COLO668 (cell line): ENCODE results near the gene PIP5K1B.

Source experiments
- DNase-seq: peaks from one replicate; lab custom pipeline; 2025; ENCODE audit not compliant: unreplicated experiment; lab: John Stamatoyannopoulos, UW

PIP5K1B gene

GRCh38 chr9:68733021-68733405, 28.0 kb downstream of the PIP5K1B start:
- DNase-seq, result no peak

- no peak for DNase-seq
Observed at GRCh38 chr9:68738358-68738757, 33.3 kb downstream of the PIP5K1B start.

- DNase-seq, result no peak
Observed at GRCh38 chr9:68739621-68740174, 34.7 kb downstream of the PIP5K1B start.

- DNase-seq, result no peak
Observed at GRCh38 chr9:68740561-68740960, 35.5 kb downstream of the PIP5K1B start.

GRCh38 chr9:68741234-68741633, 36.2 kb downstream of the PIP5K1B start:
- DNase-seq, result no peak

GRCh38 chr9:68741704-68742332, 36.8 kb downstream of the PIP5K1B start:
- DNase-seq, result no peak

- no peak for DNase-seq
Observed at GRCh38 chr9:68742333-68742730, 37.3 kb downstream of the PIP5K1B start.

GRCh38 chr9:68744426-68744825, 39.4 kb downstream of the PIP5K1B start:
- DNase-seq, result no peak

- no peak for DNase-seq
Observed at GRCh38 chr9:68746525-68746924, 41.5 kb downstream of the PIP5K1B start.

GRCh38 chr9:68747043-68747533, 42.0 kb downstream of the PIP5K1B start:
- DNase-seq, result no peak

GRCh38 chr9:68749135-68749534, 44.1 kb downstream of the PIP5K1B start:
- no peak for DNase-seq

GRCh38 chr9:68749579-68750159, 44.6 kb downstream of the PIP5K1B start:
- no peak for DNase-seq

GRCh38 chr9:68750255-68750654, 45.2 kb downstream of the PIP5K1B start:
- DNase-seq, result no peak

GRCh38 chr9:68750786-68751185, 45.7 kb downstream of the PIP5K1B start:
- DNase-seq, result no peak

- DNase-seq, result no peak
Observed at GRCh38 chr9:68751556-68751955, 46.5 kb downstream of the PIP5K1B start.

- no peak for DNase-seq
Observed at GRCh38 chr9:68755051-68755450, 50.0 kb downstream of the PIP5K1B start.

- no peak for DNase-seq
Observed at GRCh38 chr9:68755752-68756151, 50.7 kb downstream of the PIP5K1B start.

- no peak for DNase-seq
Observed at GRCh38 chr9:68759981-68760673, 55.1 kb downstream of the PIP5K1B start.

GRCh38 chr9:68760674-68761333, 55.8 kb downstream of the PIP5K1B start:
- DNase-seq, result no peak

- DNase-seq, result no peak
Observed at GRCh38 chr9:68762570-68762969, 57.5 kb downstream of the PIP5K1B start.

- DNase-seq, result no peak
Observed at GRCh38 chr9:68763104-68763503, 58.1 kb downstream of the PIP5K1B start.
